ENCODE results near the gene VSTM1. TPM values are rescaled to one million over a fixed set of nuclear protein-coding genes. Genes with fewer than 3 reads are reported as not detected.

Gene VSTM1
- total and polyA plus RNA-seq, 2 of the 8 experiments (the other 6 are each of a cell fraction or from before 2014, with no cell fraction given), result 0.12 to 0.65 TPM

DNA sequence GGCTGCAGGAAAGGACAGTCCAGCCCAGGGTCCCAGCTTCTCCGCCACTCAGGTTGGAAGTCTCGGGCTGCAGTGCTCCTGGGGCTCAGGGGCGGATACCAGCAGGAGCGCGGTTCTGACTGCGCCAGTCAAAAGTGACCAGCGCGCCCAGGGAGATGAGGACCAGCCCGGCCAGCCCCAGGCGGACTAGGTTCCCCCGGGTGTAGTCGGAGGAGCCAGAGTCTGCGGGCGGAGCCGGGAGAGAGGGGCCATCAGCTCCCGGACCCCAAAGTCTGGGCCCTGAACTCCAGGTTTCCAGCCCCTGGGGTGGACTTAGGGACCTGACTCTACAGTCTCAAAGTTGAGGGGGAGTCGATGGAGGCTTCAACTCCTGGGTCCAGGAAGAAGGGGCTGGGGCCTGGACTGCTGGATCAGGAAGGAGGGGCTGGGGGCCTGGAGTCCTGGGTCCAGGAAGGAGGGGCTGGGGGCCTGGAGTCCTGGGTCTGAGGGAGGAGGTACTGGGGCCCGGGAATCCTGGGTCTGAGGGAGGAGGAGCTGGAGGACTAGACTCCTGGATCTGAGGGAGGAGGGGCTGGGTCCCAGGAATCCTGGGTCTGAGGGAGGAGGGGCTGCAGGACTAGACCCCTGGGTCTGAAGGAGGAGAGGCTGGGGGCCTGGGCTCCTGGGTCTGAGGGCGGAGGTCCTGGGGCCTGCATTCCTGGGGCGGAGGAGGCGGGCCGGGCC, 31.6 kb upstream of the VSTM1 start:
- Histone ChIP-seq H4K8ac (ENCODE audit: extremely low read depth, insufficient read depth, low read length) (peak overlapping the region; percentile 86), H2AK5ac (ENCODE audit: low read depth, low read length) (no peak overlapping the region), H3K4me2 (ENCODE audit: insufficient read depth in 1 of 2, low read depth in 2 of 2, low read length in 2 of 2) (peak overlapping the region; percentile 51 to 92), H4K20me1 (replicated peaks in 1 of 2; ENCODE audit: control insufficient read depth in 1 of 2, insufficient read depth in 2 of 2, low read length in 2 of 2) (no peaks in the 10 kb centered on the region), H3K23ac (ENCODE audit: insufficient read length) (no peak overlapping the region), H3K4me3 (ENCODE audit: extremely low read depth in 1 of 4, insufficient read depth in 2 of 4, low read depth in 3 of 4, low read length in 4 of 4) (peak overlapping the region; percentile 33 to 64 (median 52)), H2BK15ac (ENCODE audit: low read length) (peak overlapping the region; percentile 23; the same call in 1 of the 2 replicates), H3K18ac (ENCODE audit: extremely low read depth, low read length) (peak overlapping the region; percentile 75), H4K91ac (replicated peaks; ENCODE audit: insufficient read length, low read length) (peak overlapping the region; percentile 0), H4K5ac (ENCODE audit: insufficient read length, low read depth, low read length) (peak overlapping the region; percentile 21), H3K23me2 (ENCODE audit: low read depth, low read length) (peaks cover 13% of the 10 kb centered on the region; the same call in 1 of the 2 replicates), H3K27ac (ENCODE audit: low read depth, low read length) (no peak overlapping the region), H3K27me3 (replicated peaks in 1 of 4; ENCODE audit: control insufficient read depth in 3 of 4, extremely low read depth in 1 of 4, insufficient read depth in 3 of 4, low read length in 3 of 4) (peaks cover 6 to 29% (median 19%) of the 10 kb centered on the region in 4 experiments), H2BK120ac (replicated peaks; ENCODE audit: low read depth, low read length) (no peak overlapping the region), H2AFZ (ENCODE audit: low read length) (peak overlapping the region; percentile 92; the same call in 1 of the 2 replicates), H3K36me3 (ENCODE audit: control insufficient read depth in 2 of 4, insufficient read depth in 4 of 4, low read length in 3 of 4) (no peaks in the 10 kb centered on the region), H3K9me3 (ENCODE audit: insufficient read depth in 2 of 2, low read depth in 1 of 2, low read length in 1 of 2) (no peaks in the 10 kb centered on the region; a peak in 1 of 4 replicates), H3K4ac (replicated peaks; ENCODE audit: insufficient read length, low read depth, low read length) (peak overlapping the region; percentile 53), H3K56ac (replicated peaks; ENCODE audit: insufficient read length, low read depth, low read length) (no peak overlapping the region), H3K4me1 (replicated peaks in 1 of 4; ENCODE audit: control insufficient read depth in 3 of 4, insufficient read depth in 4 of 4, low read length in 3 of 4) (peaks cover 0 to 5% (median 1%) of the 10 kb centered on the region in 4 experiments; a peak in 4 of 7 replicates), H2BK12ac (ENCODE audit: low read depth, low read length) (peak overlapping the region; percentile 68; the same call in 1 of the 2 replicates), H3K79me1 (ENCODE audit: low read depth, low read length) (no peaks in the 10 kb centered on the region), H3K9ac (replicated peaks in 1 of 4; ENCODE audit: extremely low read depth in 1 of 4, low read depth in 3 of 4, low read length in 3 of 4) (no peak overlapping the region), H3K14ac (ENCODE audit: insufficient read length) (no peak overlapping the region), H3K79me2 (ENCODE audit: control insufficient read depth in 1 of 2, insufficient read depth in 2 of 2, low read length in 2 of 2) (no peaks in the 10 kb centered on the region), H2BK20ac (ENCODE audit: low read length) (no peak overlapping the region), H2BK5ac (ENCODE audit: low read depth, low read length) (no peak overlapping the region; the same call in 1 of the 2 replicates)
- ChIA-PET CTCF (ENCODE audit: partially characterized antibody) (interaction anchor here (0.6 to 2.4 kb wide), 11 partner anchors 11 to 302 kb away, joined by 3 to 7 read pairs (median 4); no protein-coding TSS in a partner anchor), POLR2A (ENCODE audit: partially characterized antibody) (interaction anchor here (0.7 to 6.1 kb wide), 14 partner anchors 11 to 228 kb away, joined by 3 to 37 read pairs (median 4); partner anchors contain the start of genes CNOT3, MYADM, PRPF31 and TFPT)
- 74% methylated on average over 19 of the region's 22 CpGs; no CpG with 5 or more reads in 1 of the 2 experiments for WGBS, 2 experiments (ENCODE audit: extremely low coverage in 1 of 2, insufficient coverage in 1 of 2, insufficient read length in 1 of 2, insufficient replicate concordance in 2 of 2, low coverage in 1 of 2, low lambda C conversion rate in 2 of 2, missing lambda C conversion rate in 1 of 2)
- FAIRE-seq (no peak), DNase-seq (ENCODE audit: low read depth in 1 of 2, low spot score in 2 of 2) (no peak)
- no peak for TF ChIP-seq SP4 (IDR thresholded peaks at IDR 0.05; ENCODE audit: low read length)
- no peak for TF ChIP-seq PHF8 (conservative IDR thresholded peaks at IDR 0.05; ENCODE audit: low read depth, low read length)
- TF ChIP-seq, protein P1, sequence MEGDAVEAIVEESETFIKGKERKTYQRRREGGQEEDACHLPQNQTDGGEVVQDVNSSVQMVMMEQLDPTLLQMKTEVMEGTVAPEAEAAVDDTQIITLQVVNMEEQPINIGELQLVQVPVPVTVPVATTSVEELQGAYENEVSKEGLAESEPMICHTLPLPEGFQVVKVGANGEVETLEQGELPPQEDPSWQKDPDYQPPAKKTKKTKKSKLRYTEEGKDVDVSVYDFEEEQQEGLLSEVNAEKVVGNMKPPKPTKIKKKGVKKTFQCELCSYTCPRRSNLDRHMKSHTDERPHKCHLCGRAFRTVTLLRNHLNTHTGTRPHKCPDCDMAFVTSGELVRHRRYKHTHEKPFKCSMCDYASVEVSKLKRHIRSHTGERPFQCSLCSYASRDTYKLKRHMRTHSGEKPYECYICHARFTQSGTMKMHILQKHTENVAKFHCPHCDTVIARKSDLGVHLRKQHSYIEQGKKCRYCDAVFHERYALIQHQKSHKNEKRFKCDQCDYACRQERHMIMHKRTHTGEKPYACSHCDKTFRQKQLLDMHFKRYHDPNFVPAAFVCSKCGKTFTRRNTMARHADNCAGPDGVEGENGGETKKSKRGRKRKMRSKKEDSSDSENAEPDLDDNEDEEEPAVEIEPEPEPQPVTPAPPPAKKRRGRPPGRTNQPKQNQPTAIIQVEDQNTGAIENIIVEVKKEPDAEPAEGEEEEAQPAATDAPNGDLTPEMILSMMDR (IDR thresholded peaks at IDR 0.05; ENCODE audit: control extremely low read depth in 1 of 3, insufficient read depth in 1 of 3, low read depth in 1 of 3, low read length in 3 of 3), result no peak
- TF ChIP-seq KDM4A (IDR thresholded peaks at IDR 0.05; ENCODE audit: low read depth, low read length, severe bottlenecking), result no peak
- no peak for TF ChIP-seq BRCA1 (IDR thresholded peaks at IDR 0.05; ENCODE audit: low read depth, low read length)
- no peak for TF ChIP-seq TAF7 (optimal IDR thresholded peaks at IDR 0.05; ENCODE audit: borderline replicate concordance, low read depth, low read length)
- TF ChIP-seq, protein P2, sequence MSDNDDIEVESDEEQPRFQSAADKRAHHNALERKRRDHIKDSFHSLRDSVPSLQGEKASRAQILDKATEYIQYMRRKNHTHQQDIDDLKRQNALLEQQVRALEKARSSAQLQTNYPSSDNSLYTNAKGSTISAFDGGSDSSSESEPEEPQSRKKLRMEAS (IDR thresholded peaks at IDR 0.05), result no peak
- TF ChIP-seq RBBP5 (IDR thresholded peaks at IDR 0.05; ENCODE audit: borderline replicate concordance, low read depth, low read length), result no peak
- no peak for TF ChIP-seq CREB1 (IDR thresholded peaks at IDR 0.05)
